HL-60 (cell line): ENCODE data around the gene TMEM184A.

ENCODE experiments used
- GABPA ChIP-seq: IDR thresholded peaks from 2 replicates; pipeline ENCODE4 v1.6.1; 2012; ENCODE audit warnings: low read depth
- POLR2AphosphoS5 ChIP-seq: IDR thresholded peaks from 2 replicates; pipeline ENCODE4 v1.6.1; 2012; ENCODE audit warnings: low read depth
- TF ChIP-seq, protein P1 (sequence below): IDR thresholded peaks from 2 replicates; pipeline ENCODE4 v1.6.1; 2012; ENCODE audit warnings: low read depth; ENCODE audit not compliant: insufficient replicate concordance
- TF ChIP-seq, protein P2 (sequence below): IDR thresholded peaks from one replicate; pipeline ENCODE4 v1.5.1; 2011; ENCODE audit warnings: low read length, control low read depth, inconsistent platforms; ENCODE audit not compliant: insufficient read depth

DNA sequence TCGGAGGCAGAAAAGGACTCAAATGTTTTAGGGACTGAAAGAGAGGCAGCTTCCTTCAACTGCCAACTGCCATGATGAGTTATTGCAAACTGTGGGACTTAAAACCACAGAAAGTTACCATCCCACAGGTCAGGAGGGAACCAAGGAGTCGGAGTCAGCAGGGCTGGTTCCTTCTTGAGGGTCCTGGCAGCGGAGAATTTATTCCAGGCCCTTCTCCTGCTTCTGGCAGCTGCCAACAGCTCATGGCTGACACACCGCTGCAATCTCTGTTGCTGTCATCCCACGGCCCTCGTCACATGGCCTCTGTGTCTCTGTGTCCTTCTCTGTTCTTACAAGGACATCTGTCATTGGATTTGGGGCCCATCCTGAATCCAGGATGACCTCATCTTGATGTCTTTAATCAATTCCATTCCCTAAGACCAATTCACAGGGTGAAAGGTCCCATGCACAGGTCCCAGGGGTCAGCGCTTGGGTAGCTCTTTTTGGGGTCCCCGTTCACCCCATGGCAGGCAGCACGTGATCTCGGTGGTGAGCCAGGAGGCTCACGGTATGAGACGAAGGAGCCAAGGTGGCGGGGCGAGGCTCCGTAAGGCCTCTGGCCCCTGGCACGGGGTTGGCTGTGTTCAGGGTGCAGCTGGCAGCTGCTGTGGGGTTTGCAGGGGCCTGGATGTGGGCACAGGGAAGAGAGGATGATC, 41.2 kb upstream of the TMEM184A start:
- TF ChIP-seq, protein P1, sequence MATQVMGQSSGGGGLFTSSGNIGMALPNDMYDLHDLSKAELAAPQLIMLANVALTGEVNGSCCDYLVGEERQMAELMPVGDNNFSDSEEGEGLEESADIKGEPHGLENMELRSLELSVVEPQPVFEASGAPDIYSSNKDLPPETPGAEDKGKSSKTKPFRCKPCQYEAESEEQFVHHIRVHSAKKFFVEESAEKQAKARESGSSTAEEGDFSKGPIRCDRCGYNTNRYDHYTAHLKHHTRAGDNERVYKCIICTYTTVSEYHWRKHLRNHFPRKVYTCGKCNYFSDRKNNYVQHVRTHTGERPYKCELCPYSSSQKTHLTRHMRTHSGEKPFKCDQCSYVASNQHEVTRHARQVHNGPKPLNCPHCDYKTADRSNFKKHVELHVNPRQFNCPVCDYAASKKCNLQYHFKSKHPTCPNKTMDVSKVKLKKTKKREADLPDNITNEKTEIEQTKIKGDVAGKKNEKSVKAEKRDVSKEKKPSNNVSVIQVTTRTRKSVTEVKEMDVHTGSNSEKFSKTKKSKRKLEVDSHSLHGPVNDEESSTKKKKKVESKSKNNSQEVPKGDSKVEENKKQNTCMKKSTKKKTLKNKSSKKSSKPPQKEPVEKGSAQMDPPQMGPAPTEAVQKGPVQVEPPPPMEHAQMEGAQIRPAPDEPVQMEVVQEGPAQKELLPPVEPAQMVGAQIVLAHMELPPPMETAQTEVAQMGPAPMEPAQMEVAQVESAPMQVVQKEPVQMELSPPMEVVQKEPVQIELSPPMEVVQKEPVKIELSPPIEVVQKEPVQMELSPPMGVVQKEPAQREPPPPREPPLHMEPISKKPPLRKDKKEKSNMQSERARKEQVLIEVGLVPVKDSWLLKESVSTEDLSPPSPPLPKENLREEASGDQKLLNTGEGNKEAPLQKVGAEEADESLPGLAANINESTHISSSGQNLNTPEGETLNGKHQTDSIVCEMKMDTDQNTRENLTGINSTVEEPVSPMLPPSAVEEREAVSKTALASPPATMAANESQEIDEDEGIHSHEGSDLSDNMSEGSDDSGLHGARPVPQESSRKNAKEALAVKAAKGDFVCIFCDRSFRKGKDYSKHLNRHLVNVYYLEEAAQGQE: no peak
- TF ChIP-seq POLR2AphosphoS5: no peak
- TF ChIP-seq, protein P2, sequence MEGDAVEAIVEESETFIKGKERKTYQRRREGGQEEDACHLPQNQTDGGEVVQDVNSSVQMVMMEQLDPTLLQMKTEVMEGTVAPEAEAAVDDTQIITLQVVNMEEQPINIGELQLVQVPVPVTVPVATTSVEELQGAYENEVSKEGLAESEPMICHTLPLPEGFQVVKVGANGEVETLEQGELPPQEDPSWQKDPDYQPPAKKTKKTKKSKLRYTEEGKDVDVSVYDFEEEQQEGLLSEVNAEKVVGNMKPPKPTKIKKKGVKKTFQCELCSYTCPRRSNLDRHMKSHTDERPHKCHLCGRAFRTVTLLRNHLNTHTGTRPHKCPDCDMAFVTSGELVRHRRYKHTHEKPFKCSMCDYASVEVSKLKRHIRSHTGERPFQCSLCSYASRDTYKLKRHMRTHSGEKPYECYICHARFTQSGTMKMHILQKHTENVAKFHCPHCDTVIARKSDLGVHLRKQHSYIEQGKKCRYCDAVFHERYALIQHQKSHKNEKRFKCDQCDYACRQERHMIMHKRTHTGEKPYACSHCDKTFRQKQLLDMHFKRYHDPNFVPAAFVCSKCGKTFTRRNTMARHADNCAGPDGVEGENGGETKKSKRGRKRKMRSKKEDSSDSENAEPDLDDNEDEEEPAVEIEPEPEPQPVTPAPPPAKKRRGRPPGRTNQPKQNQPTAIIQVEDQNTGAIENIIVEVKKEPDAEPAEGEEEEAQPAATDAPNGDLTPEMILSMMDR: no peak
- no peak for TF ChIP-seq GABPA
